ENCODE data around the gene IFNAR2. TPM values are rescaled to one million over a fixed set of nuclear protein-coding genes. Genes with fewer than 3 reads are reported as not detected.

The IFNAR2 gene
- total and polyA plus RNA-seq, 10 donors = 20.4 to 124 (median 83.0) TPM

- peaks cover 12 to 68% (median 28%) of the 10 kb centered on the region in 6 donors for H3K4me1 ChIP-seq
- H3K27me3 ChIP-seq (replicated peaks in 1 of 7) = no peaks in the 10 kb centered on the region
- intact Hi-C loops (cut with DNase I; ENCODE audit: low total_unique reads) = loop anchor here (2.0 to 5.0 kb wide), 3 partner anchors 244 to 372 kb away; no protein-coding TSS in a partner anchor
- no peaks in the 10 kb centered on the region for H3K9me3 ChIP-seq
- 70 to 84% (median 75%) methylated on average over 6 of the region's 6 CpGs for WGBS, 5 donors
- peak overlapping the region in 7 of 8 donors; percentile 28 to 85 (median 73) for H3K27ac ChIP-seq
- DNase-seq = no peak
- no peaks in the 10 kb centered on the region for H3K36me3 ChIP-seq
- peak overlapping the region in 1 of 8 donors; percentile 4 for H3K4me3 ChIP-seq
- TF ChIP-seq POLR2A (IDR thresholded peaks at IDR 0.05) = no peak
- TF ChIP-seq POLR2AphosphoS5 (IDR thresholded peaks at IDR 0.05) = no peak
- no peak for TF ChIP-seq CTCF (IDR thresholded peaks at IDR 0.05 in 8 of 11, conservative IDR thresholded peaks at IDR 0.05 in 3 of 11)
Observed at GRCh38 chr21:33199100-33199464, 30.7 kb upstream of the IFNAR2 start.

GRCh38 chr21:33199516-33200217, 30.1 kb upstream of the IFNAR2 start:
- TF ChIP-seq POLR2A (IDR thresholded peaks at IDR 0.05) (no peak), CTCF (IDR thresholded peaks at IDR 0.05 in 8 of 11, conservative IDR thresholded peaks at IDR 0.05 in 3 of 11) (peak; percentile 78 to 94 (median 91)), POLR2AphosphoS5 (IDR thresholded peaks at IDR 0.05) (peak in 1 of 3 donors; percentile 83)
- WGBS, 5 donors = 13 to 25% (median 16%) methylated on average over 8 of the region's 8 CpGs
- Histone ChIP-seq H3K27me3 (replicated peaks in 1 of 7) (no peaks in the 10 kb centered on the region), H3K27ac (peak overlapping the region in 7 of 8 donors; percentile 28 to 85 (median 73)), H3K36me3 (no peaks in the 10 kb centered on the region), H3K9me3 (no peaks in the 10 kb centered on the region), H3K4me1 (peaks cover 12 to 74% (median 34%) of the 10 kb centered on the region in 6 donors), H3K4me3 (peak overlapping the region in 1 of 8 donors; percentile 2)
- DNase-seq = no peak
- intact Hi-C loops (cut with DNase I; ENCODE audit: low total_unique reads) = loop anchor here (2.0 to 10.0 kb wide), 4 partner anchors 165 to 372 kb away; no protein-coding TSS in a partner anchor

- WGBS, 5 donors = 63 to 95% (median 79%) methylated on average over 4 of the region's 4 CpGs
- no peaks in the 10 kb centered on the region for H3K36me3 ChIP-seq
- DNase-seq = no peak
- H3K9me3 ChIP-seq = no peaks in the 10 kb centered on the region
- TF ChIP-seq POLR2AphosphoS5 (IDR thresholded peaks at IDR 0.05) = no peak
- H3K27me3 ChIP-seq (replicated peaks in 1 of 7) = no peaks in the 10 kb centered on the region
- peaks cover 15 to 89% (median 50%) of the 10 kb centered on the region in 6 donors for H3K4me1 ChIP-seq
- H3K27ac ChIP-seq = peak overlapping the region in 1 of 8 donors; percentile 1
- intact Hi-C loops (cut with DNase I; ENCODE audit: low total_unique reads) = loop anchor here (10.0 kb wide), 1 partner anchor 163 kb away; no protein-coding TSS in a partner anchor
- no peak overlapping the region for H3K4me3 ChIP-seq
Observed at GRCh38 chr21:33201956-33202355, 27.8 kb upstream of the IFNAR2 start.

GRCh38 chr21:33202464-33203363, 27.0 kb upstream of the IFNAR2 start:
- TF ChIP-seq CTCF (IDR thresholded peaks at IDR 0.05 in 8 of 11, conservative IDR thresholded peaks at IDR 0.05 in 3 of 11) (no peak), POLR2AphosphoS5 (IDR thresholded peaks at IDR 0.05) (no peak), POLR2A (IDR thresholded peaks at IDR 0.05) (no peak)

More at GRCh38 chr21:33202464-33203363, 27.0 kb upstream of the IFNAR2 start:
- Histone ChIP-seq H3K27me3 (replicated peaks in 1 of 7) (no peaks in the 10 kb centered on the region), H3K4me3 (no peak overlapping the region), H3K36me3 (no peaks in the 10 kb centered on the region), H3K4me1 (peaks cover 12 to 89% (median 51%) of the 10 kb centered on the region in 6 donors), H3K9me3 (no peaks in the 10 kb centered on the region), H3K27ac (peak overlapping the region in 2 of 8 donors; percentile 88 to 92)
- intact Hi-C loops (cut with DNase I; ENCODE audit: low total_unique reads) = loop anchor here (10.0 kb wide), 1 partner anchor 162 kb away; no protein-coding TSS in a partner anchor
- no peak for DNase-seq
- WGBS, 5 donors = 73 to 86% (median 83%) methylated on average over 16 of the region's 16 CpGs

Data from spleen (tissue), 11 donors.